Pancreas (tissue), 10 donors: ENCODE measurements around the gene BPIFB2. TPM values are rescaled to one million over a fixed set of nuclear protein-coding genes. Genes with fewer than 3 reads are reported as not detected.

Experiments
- ATAC-seq, 4 donors: fragments of 200-7000 bp; cut with Tn5 transposase; one replicate each; pipeline versions ENCODE4 v1.8.0 to v1.9.1; 2020; ENCODE audit warnings: mild to moderate bottlenecking in 4 of 4, moderate library complexity in 4 of 4
- DNase-seq, 6 donors: peaks; one replicate each; pipeline ENCODE4 v3.0.0-alpha.2; 2020
- FAIRE-seq: peaks from 2 replicates; lab custom pipeline; 2012; peaks lifted over from hg19 to GRCh38; lab: Jason Lieb, UNC
- H3K27ac ChIP-seq, 4 donors: fragments of 200-600 bp; sonication (generic); 1 replicate in 3 of 4; 2 replicates in 1 of 4; pipeline versions ENCODE4 v1.5.0 to v1.8.0; 2020
- H3K27me3 ChIP-seq, 4 donors: fragments of 200-600 bp; one replicate each; pipeline ENCODE4 v1.8.0; 2021
- H3K36me3 ChIP-seq, 3 donors: fragments of 200-600 bp; sonication (generic) in 1 of 3; one replicate each; pipeline versions ENCODE4 v1.5.0 to v1.8.0; 2020 to 2021
- H3K4me1 ChIP-seq, 3 donors: fragments of 200-600 bp; one replicate each; pipeline ENCODE4 v1.8.0; 2021
- H3K4me3 ChIP-seq, 4 donors: fragments of 200-600 bp; sonication (generic) in 2 of 4; one replicate each; pipeline versions ENCODE4 v1.5.0 to v1.8.0; 2020 to 2021
- H3K9me3 ChIP-seq, 4 donors: fragments of 200-600 bp; one replicate each; pipeline ENCODE4 v1.8.0; 2021
- WGBS, 2 donors: extraction: QIAGEN DNeasy Blood & Tissue Kit; methylation state at CpG; one replicate each; pipeline ENCODE4 v1.1.7; 2013; 5-methylcytosine and 5-hydroxymethylcytosine counted together
- intact Hi-C, 3 donors: fragments of 100-400 bp; cut with DNase I; formaldehyde crosslinking; loops; one replicate each; pipeline versions ENCODE4 v1.11.1 to v1.14.2; 2022
- polyA plus RNA-seq, 2 donors: library from polyadenylated mRNA; stranded (reverse); fragments of 200-250 nt; gene quantifications; one replicate each; pipeline ENCODE4 v1.2.3, GENCODE V29; 2013
- total RNA-seq, 6 donors: library from RNA; stranded (reverse); fragmentation: NEBNext Ultra II Directional in 4 of 6; extraction: Animal tissue kit (Norgen Biotek cat#: 25700) in 4 of 6; gene quantifications; one replicate each; pipeline versions ENCODE4 v1.2.1 to v1.2.4, GENCODE V29; 2021 to 2023
- TF ChIP-seq, protein P1 (sequence below), 4 donors: fragments of 200-600 bp; sonication (generic) in 3 of 4; IDR thresholded peaks; one replicate each; pipeline versions ENCODE4 v1.5.0 to v1.8.0; 2021; ENCODE audit warnings: antibody characterized with exemption in 4 of 4
- donor health status: healthy with polysubstance abuse.
- donor health status: DM: no; HTN: no; CAD: no; lungs with moderate emphysema.
- donor health status: DM: no; HTN: no; CAD: no.
- donor health status: control.
- donor health status: control.
- donor health status: Bipolar disorder and iron deficiency.
- donor health status: DM: yes; HTN: yes; CAD: no.
- donor health status: DM: no; HTN: no; CAD: no.
- donor health status: DM: no; HTN: no; CAD: no.
- donor health status: DM: yes; HTN: yes; CAD: no.

BPIFB2 gene
- total and polyA plus RNA-seq, 8 donors = 0.05 to 0.16 TPM; not detected in 6

DNA sequence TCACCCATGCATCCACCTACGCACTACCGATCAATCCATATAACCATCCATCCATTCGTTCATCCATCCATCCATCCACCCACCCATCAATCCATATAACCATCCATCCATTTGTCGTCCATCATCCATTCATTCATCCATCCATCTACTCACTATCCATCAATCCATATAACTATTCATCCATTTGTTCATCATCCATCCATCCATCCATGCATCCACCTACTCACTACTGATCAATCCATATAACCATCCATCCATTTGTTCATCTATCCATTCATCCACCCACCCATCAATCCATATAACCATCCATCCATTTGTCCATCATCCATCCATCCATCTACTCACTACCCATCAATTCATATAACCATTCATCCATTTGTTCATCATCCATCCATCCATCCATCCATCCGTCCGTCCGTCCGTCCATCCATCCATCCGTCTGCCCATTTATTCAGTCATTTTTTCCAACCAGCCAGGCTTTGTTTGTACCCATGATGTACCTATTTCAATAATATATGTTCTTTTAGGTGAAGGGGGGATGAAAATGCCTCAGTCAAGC lies 17.9 kb downstream of the BPIFB2 start:
- no peak overlapping the region for H3K4me3 ChIP-seq
- H3K36me3 ChIP-seq = no peaks in the 10 kb centered on the region
- WGBS, 2 donors = 33 to 77% methylated on average over 9 of the region's 9 CpGs
- TF ChIP-seq, protein P1, sequence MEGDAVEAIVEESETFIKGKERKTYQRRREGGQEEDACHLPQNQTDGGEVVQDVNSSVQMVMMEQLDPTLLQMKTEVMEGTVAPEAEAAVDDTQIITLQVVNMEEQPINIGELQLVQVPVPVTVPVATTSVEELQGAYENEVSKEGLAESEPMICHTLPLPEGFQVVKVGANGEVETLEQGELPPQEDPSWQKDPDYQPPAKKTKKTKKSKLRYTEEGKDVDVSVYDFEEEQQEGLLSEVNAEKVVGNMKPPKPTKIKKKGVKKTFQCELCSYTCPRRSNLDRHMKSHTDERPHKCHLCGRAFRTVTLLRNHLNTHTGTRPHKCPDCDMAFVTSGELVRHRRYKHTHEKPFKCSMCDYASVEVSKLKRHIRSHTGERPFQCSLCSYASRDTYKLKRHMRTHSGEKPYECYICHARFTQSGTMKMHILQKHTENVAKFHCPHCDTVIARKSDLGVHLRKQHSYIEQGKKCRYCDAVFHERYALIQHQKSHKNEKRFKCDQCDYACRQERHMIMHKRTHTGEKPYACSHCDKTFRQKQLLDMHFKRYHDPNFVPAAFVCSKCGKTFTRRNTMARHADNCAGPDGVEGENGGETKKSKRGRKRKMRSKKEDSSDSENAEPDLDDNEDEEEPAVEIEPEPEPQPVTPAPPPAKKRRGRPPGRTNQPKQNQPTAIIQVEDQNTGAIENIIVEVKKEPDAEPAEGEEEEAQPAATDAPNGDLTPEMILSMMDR (IDR thresholded peaks at IDR 0.05) = no peak
- intact Hi-C loops = no loop called here
- H3K27me3 ChIP-seq = no peaks in the 10 kb centered on the region
- no peak for FAIRE-seq
- no peaks in the 10 kb centered on the region for H3K4me1 ChIP-seq
- H3K27ac ChIP-seq = no peak overlapping the region
- ATAC-seq = no peak
- no peaks in the 10 kb centered on the region for H3K9me3 ChIP-seq
- DNase-seq = no peak

DNA sequence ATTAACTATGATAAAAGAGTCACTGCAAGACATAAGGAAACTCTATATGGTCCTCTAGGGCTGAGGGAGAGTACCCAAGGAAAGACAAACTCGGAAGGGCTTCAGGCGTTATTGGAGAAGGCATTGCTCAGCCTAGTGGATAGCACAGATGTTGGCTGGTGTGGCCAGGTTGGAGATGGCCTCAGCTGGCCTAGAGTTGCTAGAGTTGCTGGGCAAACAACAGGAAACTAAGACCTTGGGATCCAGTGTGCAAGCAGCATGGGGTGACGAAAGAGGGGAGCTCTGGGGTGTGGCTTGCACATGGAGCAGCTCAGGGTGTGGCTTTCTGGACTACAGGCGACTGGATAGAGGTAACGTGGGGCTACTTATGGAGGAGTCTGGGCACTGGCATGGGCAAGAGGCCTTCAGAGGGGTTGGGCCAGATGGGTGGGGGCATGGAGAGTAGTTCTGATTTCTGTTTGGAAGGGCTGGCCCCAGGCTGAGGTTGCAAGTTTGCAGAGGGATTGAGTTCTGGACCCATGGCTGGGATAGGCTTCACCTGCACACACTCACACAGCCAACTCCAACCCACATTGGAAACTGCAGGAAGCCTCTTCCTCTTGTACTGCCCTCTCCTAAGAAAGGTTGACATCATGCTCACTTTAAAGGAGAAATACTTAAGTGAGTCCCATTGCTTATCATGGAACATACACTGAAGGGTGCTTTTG lies 18.7 kb downstream of the BPIFB2 start:
- Histone ChIP-seq H3K9me3 (no peaks in the 10 kb centered on the region), H3K36me3 (no peaks in the 10 kb centered on the region), H3K27ac (no peak overlapping the region), H3K4me3 (no peak overlapping the region), H3K4me1 (no peaks in the 10 kb centered on the region), H3K27me3 (no peaks in the 10 kb centered on the region)
- DNase-seq = no peak
- no peak for ATAC-seq
- 45 to 59% methylated on average over 5 of the region's 5 CpGs for WGBS, 2 donors
- FAIRE-seq = no peak
- intact Hi-C loops = no loop called here
- TF ChIP-seq, protein P1 (IDR thresholded peaks at IDR 0.05) = no peak

DNA sequence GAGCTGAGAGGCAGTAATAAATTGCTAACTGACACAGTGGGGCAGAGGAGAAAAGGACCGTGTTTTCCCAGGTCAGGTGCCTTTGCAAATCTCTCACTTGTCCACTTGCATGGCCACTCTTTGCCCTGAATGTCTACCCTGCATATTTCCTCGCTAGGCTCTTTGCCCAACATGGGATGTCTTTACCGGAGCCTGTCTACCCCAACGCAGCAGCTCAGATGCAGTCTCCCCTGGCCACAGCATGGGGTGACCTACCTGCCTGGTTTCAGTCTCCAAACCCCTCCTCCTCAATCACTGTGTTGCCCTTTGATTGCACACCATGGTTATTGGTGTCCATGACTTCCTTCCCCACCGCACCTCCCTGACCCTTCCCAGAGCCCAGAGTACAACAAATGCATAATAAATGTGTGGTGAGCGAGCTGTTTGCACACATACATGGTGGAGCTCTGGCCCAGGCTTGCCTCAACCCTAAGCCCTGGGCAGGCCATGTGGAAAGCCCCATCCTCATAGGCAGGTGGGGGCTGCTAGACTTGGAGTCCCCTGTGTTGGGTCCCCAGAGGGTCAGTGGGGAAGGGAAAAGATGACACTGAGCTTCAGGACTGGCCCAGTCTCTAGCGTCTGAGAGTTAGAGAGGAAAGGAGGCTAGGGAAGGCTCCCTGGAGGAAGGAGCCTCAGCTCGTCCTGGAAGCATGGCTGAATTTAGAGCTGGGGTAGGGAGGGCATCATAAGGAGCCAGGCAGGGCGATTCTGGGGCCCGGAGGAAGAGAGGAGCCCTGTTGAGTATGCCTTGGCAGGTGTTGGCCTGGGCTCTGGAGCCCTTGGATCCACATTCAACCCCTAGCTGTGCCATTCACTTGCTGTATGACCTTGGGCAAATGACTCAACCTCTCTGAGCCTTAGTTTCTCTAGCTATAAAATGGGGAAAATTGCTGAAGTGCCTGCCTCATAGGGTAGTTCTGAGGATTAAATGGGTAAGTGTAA lies 19.6 kb downstream of the BPIFB2 start:
- H3K4me3 ChIP-seq = no peak overlapping the region
- no peak overlapping the region for H3K27ac ChIP-seq
- 66 to 68% methylated on average over 10 of the region's 10 CpGs for WGBS, 2 donors
- ATAC-seq = no peak
- H3K4me1 ChIP-seq = no peaks in the 10 kb centered on the region
- no peak for DNase-seq
- intact Hi-C loops = no loop called here
- H3K36me3 ChIP-seq = no peaks in the 10 kb centered on the region
- H3K27me3 ChIP-seq = no peaks in the 10 kb centered on the region
- FAIRE-seq = no peak
- TF ChIP-seq, protein P1 (IDR thresholded peaks at IDR 0.05) = no peak
- no peaks in the 10 kb centered on the region for H3K9me3 ChIP-seq

DNA sequence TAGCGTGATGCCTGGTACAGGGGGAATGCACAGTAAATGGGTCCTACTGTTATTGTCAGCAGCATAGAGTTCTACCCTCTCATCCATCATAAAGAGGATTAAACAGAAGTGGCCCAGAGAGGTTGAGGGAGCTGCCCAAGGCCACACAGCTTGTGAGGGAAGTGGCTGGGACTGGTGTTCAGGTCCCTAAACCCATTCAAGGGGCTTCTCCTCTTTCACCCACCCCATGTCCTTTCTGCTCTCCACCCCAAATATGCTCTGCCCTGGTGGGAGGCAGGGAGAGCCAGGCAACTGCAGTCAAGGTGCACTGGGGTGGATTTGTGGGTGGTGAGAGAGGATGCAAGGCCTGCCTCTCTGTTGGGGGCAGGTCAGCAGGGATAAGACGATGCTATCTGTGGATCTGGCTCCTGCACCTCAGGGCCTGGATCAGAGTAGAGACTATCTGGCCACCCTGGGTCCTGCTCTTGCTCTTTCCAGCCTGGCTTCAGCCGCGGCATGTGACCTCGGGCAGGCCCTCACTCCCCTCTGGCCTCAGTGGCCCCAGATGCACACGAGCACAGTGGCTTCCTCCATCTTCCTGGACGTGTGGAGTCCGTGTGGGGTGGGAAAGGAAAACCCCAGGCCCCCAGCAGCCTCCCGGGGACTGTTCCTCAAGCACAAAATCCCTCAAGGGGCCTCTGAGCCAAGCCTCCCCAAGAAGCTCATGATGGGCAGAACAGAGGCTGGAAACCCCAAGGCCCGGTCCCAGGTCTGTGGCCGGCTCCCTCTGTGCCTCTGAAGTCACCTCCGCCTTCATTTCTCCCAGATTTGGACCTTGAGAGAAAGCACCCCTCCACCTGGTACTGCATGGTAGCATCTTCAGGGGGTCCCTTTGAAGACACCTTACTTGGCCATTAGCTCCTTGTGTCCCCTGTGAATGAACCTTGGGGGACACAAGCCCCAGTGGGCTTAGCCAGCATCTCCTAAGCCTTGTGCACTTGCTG lies 20.6 kb downstream of the BPIFB2 start:
- FAIRE-seq = no peak
- Histone ChIP-seq H3K4me1 (no peaks in the 10 kb centered on the region), H3K9me3 (no peaks in the 10 kb centered on the region), H3K4me3 (no peak overlapping the region), H3K36me3 (no peaks in the 10 kb centered on the region), H3K27me3 (no peaks in the 10 kb centered on the region), H3K27ac (no peak overlapping the region)
- no peak for ATAC-seq
- no peak for DNase-seq
- intact Hi-C loops = no loop called here
- TF ChIP-seq, protein P1 (IDR thresholded peaks at IDR 0.05) = no peak
- 60 to 65% methylated on average over 11 to 12 of the region's 12 CpGs for WGBS, 2 donors
